Esophagus squamous epithelium (tissue), 5 donors: ENCODE measurements around the gene MEN1. TPM values are rescaled to one million over a fixed set of nuclear protein-coding genes. Genes with fewer than 3 reads are reported as not detected.

Experiments
- DNase-seq: peaks from one replicate; lab custom pipeline; 2025; lab: John Stamatoyannopoulos, UW
- H3K27ac ChIP-seq, 4 donors: fragments of 200-600 bp; sonication (generic); one replicate each; pipeline ENCODE4 v1.5.1; 2016 to 2019; ENCODE audit warnings: mild to moderate bottlenecking in 1 of 4
- H3K27me3 ChIP-seq, 4 donors: fragments of 200-600 bp; sonication (generic); 1 replicate in 3 of 4; 2 replicates in 1 of 4; pipeline versions ENCODE4 v1.5.1 to v1.6.0; 2017 to 2021; ENCODE audit warnings: antibody characterized with exemption in 1 of 4
- H3K36me3 ChIP-seq, 3 donors: fragments of 200-600 bp; sonication (generic); one replicate each; pipeline ENCODE4 v1.5.1; 2016 to 2019
- H3K4me1 ChIP-seq, 3 donors: fragments of 200-600 bp; sonication (generic); one replicate each; pipeline ENCODE4 v1.5.1; 2017 to 2019
- H3K4me3 ChIP-seq, 4 donors: fragments of 200-600 bp; sonication (generic); 1 replicate in 3 of 4; 2 replicates in 1 of 4; pipeline ENCODE4 v1.5.1; 2016 to 2019; ENCODE audit warnings: mild to moderate bottlenecking in 2 of 4, moderate library complexity in 1 of 4
- H3K9me3 ChIP-seq, 3 donors: fragments of 200-600 bp; sonication (generic); one replicate each; pipeline ENCODE4 v1.5.1; 2016 to 2019
- CTCF ChIP-seq, 6 experiments: fragments of 450-650 bp in 4 of 6; fragments of 200-600 bp in 2 of 6; sonication (generic) in 2 of 6; IDR thresholded peaks; one replicate each; pipeline ENCODE4 v1.5.1; 2016 to 2019; ENCODE audit warnings: antibody characterized with exemption in 6 of 6, mild to moderate bottlenecking in 4 of 6, moderate library complexity in 4 of 6
- POLR2A ChIP-seq, 4 donors: fragments of 450-650 bp; IDR thresholded peaks; one replicate each; pipeline ENCODE4 v1.6.1; 2017; ENCODE audit warnings: antibody characterized with exemption in 4 of 4, mild to moderate bottlenecking in 4 of 4, moderate library complexity in 3 of 4
- WGBS, 2 donors: methylation state at CpG; one replicate each; pipeline ENCODE4 v1.1.5; 2018; 5-methylcytosine and 5-hydroxymethylcytosine counted together
- intact Hi-C: fragments of 100-400 bp; cut with DNase I; formaldehyde crosslinking; loops from one replicate; pipeline ENCODE4 v1.15.0; 2022
- total RNA-seq, 4 donors: library from RNA; depleted of rRNA; stranded (reverse); fragments of >200 nt; gene quantifications; one replicate each; pipeline ENCODE4 v1.1.0, GENCODE V29; 2016
- donor health status: DM: yes; HTN: yes; CAD: no.

The MEN1 gene
- total RNA-seq, 4 donors from 2014 or later, result 14.9 to 23.3 (median 17.0) TPM

GRCh38 chr11:64755681-64756361, 54.5 kb downstream of the MEN1 start:
- DNase-seq, result no peak
- H3K9me3 ChIP-seq, result no peaks in the 10 kb centered on the region
- WGBS, 2 donors, result 79 to 88% methylated on average over 7 of the region's 13 CpGs
- peaks cover 6 to 24% (median 17%) of the 10 kb centered on the region in 3 donors for H3K4me1 ChIP-seq
- no peaks in the 10 kb centered on the region for H3K27me3 ChIP-seq
- intact Hi-C loops, result no loop called here
- no peak for TF ChIP-seq POLR2A (IDR thresholded peaks at IDR 0.05)
- no peak for TF ChIP-seq CTCF (IDR thresholded peaks at IDR 0.05)
- H3K4me3 ChIP-seq, result no peak overlapping the region
- no peaks in the 10 kb centered on the region for H3K36me3 ChIP-seq
- H3K27ac ChIP-seq, result no peak overlapping the region

GRCh38 chr11:64754919-64755662, 55.3 kb downstream of the MEN1 start:
- intact Hi-C loops, result no loop called here

GRCh38 chr11:64754124-64754918, 56.0 kb downstream of the MEN1 start:
- no peaks in the 10 kb centered on the region for H3K27me3 ChIP-seq
- no peak overlapping the region for H3K27ac ChIP-seq
- no peaks in the 10 kb centered on the region for H3K36me3 ChIP-seq
- intact Hi-C loops, result no loop called here
- no peaks in the 10 kb centered on the region for H3K9me3 ChIP-seq
- TF ChIP-seq POLR2A (IDR thresholded peaks at IDR 0.05), result no peak
- TF ChIP-seq CTCF (IDR thresholded peaks at IDR 0.05), result no peak
- no peak for DNase-seq
- H3K4me1 ChIP-seq, result peaks cover 0 to 9% (median 3%) of the 10 kb centered on the region in 3 donors
- no peak overlapping the region for H3K4me3 ChIP-seq
- WGBS, 2 donors, result 87 to 88% methylated on average over 6 to 11 of the region's 26 CpGs

More at GRCh38 chr11:64754919-64755662, 55.3 kb downstream of the MEN1 start:
- Histone ChIP-seq H3K4me3 (no peak overlapping the region), H3K36me3 (no peaks in the 10 kb centered on the region), H3K4me1 (peaks cover 6 to 17% (median 11%) of the 10 kb centered on the region in 3 donors), H3K9me3 (no peaks in the 10 kb centered on the region), H3K27ac (no peak overlapping the region), H3K27me3 (no peaks in the 10 kb centered on the region)
- no peak for DNase-seq
- TF ChIP-seq CTCF (IDR thresholded peaks at IDR 0.05), result no peak
- no peak for TF ChIP-seq POLR2A (IDR thresholded peaks at IDR 0.05)
- WGBS, 2 donors, result 82 to 91% methylated on average over 8 to 15 of the region's 21 CpGs

Other genes with a start within 250 kb of the MEN1 start
- not detected for gene SLC22A12, start 219.3 kb downstream of the MEN1 start, total RNA-seq
- under 1 TPM in 1 of 4 donors, not detected in 3; 0.38 TPM for gene NRXN2, start 87.4 kb downstream of the MEN1 start, total RNA-seq
- 10 to 100 TPM in 1 of 4 donors, 1 to 10 TPM in 3; 2.6 to 13.2 (median 4.9) TPM for gene RASGRP2, start 66.4 kb downstream of the MEN1 start, total RNA-seq
- under 1 TPM; 0.27 to 0.95 (median 0.39) TPM for gene PYGM, start 50.6 kb downstream of the MEN1 start, total RNA-seq
- 100 to 1,000 TPM; 136 to 292 (median 223) TPM for gene SF1, start 32.0 kb downstream of the MEN1 start, total RNA-seq
- gene MAP4K2, start 7.3 kb downstream of the MEN1 start, total RNA-seq, result 1 to 10 TPM; 3.6 to 9.0 (median 6.1) TPM
- gene CDC42BPG, start 34.1 kb upstream of the MEN1 start, total RNA-seq, result 10 to 100 TPM; 16.4 to 48.5 (median 25.0) TPM
- gene EHD1, start 68.1 kb upstream of the MEN1 start, total RNA-seq, result 10 to 100 TPM; 29.5 to 44.0 (median 31.8) TPM
- 10 to 100 TPM; 14.1 to 26.1 (median 19.6) TPM for gene ATG2A, start 106.7 kb upstream of the MEN1 start, total RNA-seq
- gene PPP2R5B, start 114.1 kb upstream of the MEN1 start, total RNA-seq, result 10 to 100 TPM in 1 of 4 donors, 1 to 10 TPM in 3; 7.7 to 10.5 (median 8.6) TPM
- not detected for gene GPHA2, start 125.3 kb upstream of the MEN1 start, total RNA-seq
- gene MAJIN, start 161.6 kb upstream of the MEN1 start, total RNA-seq, result not detected
- gene BATF2, start 186.4 kb upstream of the MEN1 start, total RNA-seq, result under 1 TPM in 2 of 4 donors, not detected in 2; 0.38 to 0.76 TPM
- 10 to 100 TPM; 42.5 to 82.1 (median 65.0) TPM for gene ARL2, start 203.6 kb upstream of the MEN1 start, total RNA-seq
- 10 to 100 TPM in 3 of 4 donors, 1 to 10 TPM in 1; 9.8 to 18.6 (median 13.9) TPM for gene SNX15, start 216.9 kb upstream of the MEN1 start, total RNA-seq
- gene SAC3D1, start 230.7 kb upstream of the MEN1 start, total RNA-seq, result 10 to 100 TPM in 3 of 4 donors, 1 to 10 TPM in 1; 9.2 to 19.0 (median 15.1) TPM
- 10 to 100 TPM in 1 of 4 donors, 1 to 10 TPM in 2, under 1 TPM in 1; 0.34 to 19.6 (median 3.1) TPM for gene NAALADL1, start 248.0 kb upstream of the MEN1 start, total RNA-seq